ENCODE measurements around the gene ZCCHC8. TPM values are rescaled to one million over a fixed set of nuclear protein-coding genes. Genes with fewer than 3 reads are reported as not detected.
A peak's percentile ranks its signal among the peaks of the same experiment; 100 is the strongest.

ZCCHC8 gene
- total and polyA plus RNA-seq, 2 of the 8 experiments (the other 6 are each of a cell fraction or from before 2014, with no cell fraction given) = 13.8 to 28.9 TPM

GRCh38 chr12:122513660-122514059, 12.9 kb upstream of the ZCCHC8 start:
- peaks cover 63 to 99% (median 85%) of the 10 kb centered on the region in 4 experiments for H3K36me3 ChIP-seq (ENCODE audit: control insufficient read depth in 2 of 4, insufficient read depth in 4 of 4, low read length in 3 of 4)
- H2BK5ac ChIP-seq (ENCODE audit: low read depth, low read length) = no peak overlapping the region
- H4K5ac ChIP-seq (ENCODE audit: insufficient read length, low read depth, low read length) = no peak overlapping the region
- no peak overlapping the region for H2BK12ac ChIP-seq (ENCODE audit: low read depth, low read length)
- TF ChIP-seq GABPA (IDR thresholded peaks at IDR 0.05; ENCODE audit: borderline replicate concordance, insufficient read depth, low read length) (no peak), POLR2A (IDR thresholded peaks at IDR 0.05; ENCODE audit: control extremely low read depth in 1 of 2, low read depth in 2 of 2, low read length in 2 of 2) (0 out of 3 replicates have a peak, but pooled peaks of 1 of the 2 experiments have one; percentile 16), EZH2 (IDR thresholded peaks at IDR 0.05; ENCODE audit: low read depth, low read length, severe bottlenecking) (no peak), SAP30 (IDR thresholded peaks at IDR 0.05; ENCODE audit: insufficient read depth, insufficient replicate concordance, low read length) (no peak), RBBP5 (IDR thresholded peaks at IDR 0.05; ENCODE audit: borderline replicate concordance, low read depth, low read length) (no peak)
- H3K79me2 ChIP-seq (ENCODE audit: control insufficient read depth in 1 of 2, insufficient read depth in 2 of 2, low read length in 2 of 2) = peaks cover 0 to 43% of the 10 kb centered on the region in 2 experiments; a peak in 2 of 4 replicates
- no peak overlapping the region for H4K8ac ChIP-seq (ENCODE audit: extremely low read depth, insufficient read depth, low read length)
- H2BK120ac ChIP-seq (replicated peaks; ENCODE audit: low read depth, low read length) = no peak overlapping the region
- H3K4me2 ChIP-seq (ENCODE audit: insufficient read depth in 1 of 2, low read depth in 2 of 2, low read length in 2 of 2) = no peak overlapping the region
- no peaks in the 10 kb centered on the region for H3K79me1 ChIP-seq (ENCODE audit: low read depth, low read length)
- H2AK5ac ChIP-seq (ENCODE audit: low read depth, low read length) = no peak overlapping the region
- no peak overlapping the region for H4K91ac ChIP-seq (replicated peaks; ENCODE audit: insufficient read length, low read length)
- H3K4me3 ChIP-seq (ENCODE audit: extremely low read depth in 1 of 4, insufficient read depth in 2 of 4, low read depth in 3 of 4, low read length in 4 of 4) = no peak overlapping the region
- no peak overlapping the region for H3K14ac ChIP-seq (ENCODE audit: insufficient read length)
- ChIA-PET CTCF (ENCODE audit: partially characterized antibody) (interaction anchor here (1.0 kb wide), 1 partner anchor 114 kb away, joined by 3 read pairs; no protein-coding TSS in a partner anchor), POLR2A (ENCODE audit: partially characterized antibody) (interaction anchor here (0.7 to 49.0 kb wide), 3 partner anchors 8 to 1161 kb away, joined by 3 to 1221 read pairs (median 1221); partner anchors contain the start of genes KNTC1, RSRC2 and ZCCHC8)
- H2BK15ac ChIP-seq (ENCODE audit: low read length) = no peak overlapping the region
- H3K27me3 ChIP-seq (replicated peaks in 1 of 4; ENCODE audit: control insufficient read depth in 3 of 4, extremely low read depth in 1 of 4, insufficient read depth in 3 of 4, low read length in 3 of 4) = no peaks in the 10 kb centered on the region
- H3K4me1 ChIP-seq (replicated peaks in 1 of 4; ENCODE audit: control insufficient read depth in 3 of 4, insufficient read depth in 4 of 4, low read length in 3 of 4) = no peaks in the 10 kb centered on the region
- no peak overlapping the region for H3K9ac ChIP-seq (replicated peaks in 1 of 4; ENCODE audit: extremely low read depth in 1 of 4, low read depth in 3 of 4, low read length in 3 of 4)
- DNase-seq (ENCODE audit: low read depth in 1 of 2, low spot score in 2 of 2) (no peak), FAIRE-seq (no peak)
- 93% methylated on average over 4 of the region's 4 CpGs; no CpG with 5 or more reads in 1 of the 2 experiments for WGBS, 2 experiments (ENCODE audit: extremely low coverage in 1 of 2, insufficient coverage in 1 of 2, insufficient read length in 1 of 2, insufficient replicate concordance in 2 of 2, low coverage in 1 of 2, low lambda C conversion rate in 2 of 2, missing lambda C conversion rate in 1 of 2)
- no peaks in the 10 kb centered on the region for H3K23me2 ChIP-seq (ENCODE audit: low read depth, low read length)
- no peak overlapping the region for H3K56ac ChIP-seq (replicated peaks; ENCODE audit: insufficient read length, low read depth, low read length)
- no peak overlapping the region for H2BK20ac ChIP-seq (ENCODE audit: low read length)
- no peak overlapping the region for H2AFZ ChIP-seq (ENCODE audit: low read length)
- H3K18ac ChIP-seq (ENCODE audit: extremely low read depth, low read length) = no peak overlapping the region
- no peak overlapping the region for H3K4ac ChIP-seq (replicated peaks; ENCODE audit: insufficient read length, low read depth, low read length)
- no peak overlapping the region for H3K27ac ChIP-seq (ENCODE audit: low read depth, low read length)
- H3K9me3 ChIP-seq (ENCODE audit: insufficient read depth in 2 of 2, low read depth in 1 of 2, low read length in 1 of 2) = no peaks in the 10 kb centered on the region
- H3K23ac ChIP-seq (ENCODE audit: insufficient read length) = no peak overlapping the region
- H4K20me1 ChIP-seq (replicated peaks in 1 of 2; ENCODE audit: control insufficient read depth in 1 of 2, insufficient read depth in 2 of 2, low read length in 2 of 2) = peaks cover 3 to 5% of the 10 kb centered on the region in 2 experiments

Measured in H1 (cell line).